ENCODE measurements around the gene TLCD1.

DNA sequence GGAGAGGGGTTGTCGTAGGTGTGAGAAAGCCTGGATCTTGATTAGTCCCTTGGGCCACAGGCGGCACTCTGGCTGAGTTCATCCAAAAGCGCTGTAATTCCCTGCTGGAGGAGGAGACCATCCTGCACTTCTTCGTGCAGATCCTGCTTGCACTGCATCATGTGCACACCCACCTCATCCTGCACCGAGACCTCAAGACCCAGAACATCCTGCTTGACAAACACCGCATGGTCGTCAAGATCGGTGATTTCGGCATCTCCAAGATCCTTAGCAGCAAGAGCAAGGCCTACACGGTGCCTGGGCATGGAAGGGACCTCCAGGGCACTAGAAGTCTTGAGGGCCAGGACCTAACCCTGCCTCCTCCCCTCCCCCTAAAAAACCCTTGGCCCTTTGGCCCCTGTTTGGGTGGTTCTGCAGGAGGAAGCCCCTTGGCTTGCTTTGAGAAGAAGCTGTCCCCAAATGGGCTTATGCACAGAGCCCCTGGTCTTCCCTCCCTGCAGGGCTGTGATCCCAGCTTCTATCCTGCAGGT, 8.7 kb upstream of the TLCD1 start:
- TF ChIP-seq, protein P1, sequence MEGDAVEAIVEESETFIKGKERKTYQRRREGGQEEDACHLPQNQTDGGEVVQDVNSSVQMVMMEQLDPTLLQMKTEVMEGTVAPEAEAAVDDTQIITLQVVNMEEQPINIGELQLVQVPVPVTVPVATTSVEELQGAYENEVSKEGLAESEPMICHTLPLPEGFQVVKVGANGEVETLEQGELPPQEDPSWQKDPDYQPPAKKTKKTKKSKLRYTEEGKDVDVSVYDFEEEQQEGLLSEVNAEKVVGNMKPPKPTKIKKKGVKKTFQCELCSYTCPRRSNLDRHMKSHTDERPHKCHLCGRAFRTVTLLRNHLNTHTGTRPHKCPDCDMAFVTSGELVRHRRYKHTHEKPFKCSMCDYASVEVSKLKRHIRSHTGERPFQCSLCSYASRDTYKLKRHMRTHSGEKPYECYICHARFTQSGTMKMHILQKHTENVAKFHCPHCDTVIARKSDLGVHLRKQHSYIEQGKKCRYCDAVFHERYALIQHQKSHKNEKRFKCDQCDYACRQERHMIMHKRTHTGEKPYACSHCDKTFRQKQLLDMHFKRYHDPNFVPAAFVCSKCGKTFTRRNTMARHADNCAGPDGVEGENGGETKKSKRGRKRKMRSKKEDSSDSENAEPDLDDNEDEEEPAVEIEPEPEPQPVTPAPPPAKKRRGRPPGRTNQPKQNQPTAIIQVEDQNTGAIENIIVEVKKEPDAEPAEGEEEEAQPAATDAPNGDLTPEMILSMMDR (conservative IDR thresholded peaks at IDR 0.05; ENCODE audit: low read length): no peak
- no peak for TF ChIP-seq EZH2phosphoT487 (IDR thresholded peaks at IDR 0.05; ENCODE audit: borderline replicate concordance)

All from Loucy (cell line).